Fibroblast of skin of back (primary cell): ENCODE data around the gene KXD1.

Source experiments
- DNase-seq: peaks from one replicate; pipeline ENCODE4 v3.0.0-alpha.2; 2013

KXD1 gene

GRCh38 chr19:18603255-18603957 is 45.7 kb downstream of the KXD1 start:
- peak; percentile 25 for DNase-seq

- DNase-seq: no peak
Observed at GRCh38 chr19:18603958-18604819, 46.5 kb downstream of the KXD1 start.

- DNase-seq: no peak
Observed at GRCh38 chr19:18604820-18605159, 47.1 kb downstream of the KXD1 start.

GRCh38 chr19:18605196-18605545 is 47.5 kb downstream of the KXD1 start:
- DNase-seq: no peak

- no peak for DNase-seq
Observed at GRCh38 chr19:18605546-18606280, 48.0 kb downstream of the KXD1 start.

- DNase-seq: no peak
Observed at GRCh38 chr19:18606281-18607225, 48.9 kb downstream of the KXD1 start, which contains the start of gene CRLF1. Gene CRLF1, minus strand, starts transcription at chr19:18606799. Its CDS starts 143 bp downstream, at chr19:18606656.

- no peak for DNase-seq
Observed at GRCh38 chr19:18607226-18608101, 49.8 kb downstream of the KXD1 start.

GRCh38 chr19:18608102-18608804 is 50.6 kb downstream of the KXD1 start:
- no peak for DNase-seq

GRCh38 chr19:18608805-18609716 is 51.4 kb downstream of the KXD1 start:
- DNase-seq: no peak

GRCh38 chr19:18609717-18610051 is 52.0 kb downstream of the KXD1 start:
- no peak for DNase-seq

GRCh38 chr19:18610245-18610555 is 52.5 kb downstream of the KXD1 start:
- no peak for DNase-seq

GRCh38 chr19:18610556-18611326 is 53.1 kb downstream of the KXD1 start:
- DNase-seq: no peak

- no peak for DNase-seq
Observed at GRCh38 chr19:18611327-18612050, 53.8 kb downstream of the KXD1 start.

- DNase-seq: no peak
Observed at GRCh38 chr19:18612051-18612771, 54.5 kb downstream of the KXD1 start.

- no peak for DNase-seq
Observed at GRCh38 chr19:18612772-18613588, 55.3 kb downstream of the KXD1 start, which contains the start of gene TMEM59L. Gene TMEM59L, plus strand, starts transcription at chr19:18612870. Its CDS starts 89 bp downstream, at chr19:18612959.

- DNase-seq: no peak
Observed at GRCh38 chr19:18613589-18614234, 56.0 kb downstream of the KXD1 start.
